AG04449 (cell line): ENCODE data around the gene ZNF660.
"Not testable (repeated sequence)": the region's sequence is repeated elsewhere in the genome, so short reads cannot be mapped to it uniquely, and the experiment has no call there.

ENCODE experiments used
- CTCF ChIA-PET: fragments of 350-600 bp; formaldehyde crosslinking; extraction: SDS; loops from one replicate; lab custom pipeline; 2021; ENCODE audit warnings: antibody characterized with exemption; lab: Yijun Ruan, JAX
- POLR2A ChIA-PET: fragments of 400-600, 350-600 bp; formaldehyde crosslinking; extraction: SDS; loops from one replicate; lab custom pipeline; 2020; ENCODE audit warnings: antibody characterized with exemption, inconsistent platforms; lab: Yijun Ruan, JAX
- DNase-seq: peaks from one replicate; pipeline ENCODE4 v3.0.0-alpha.2; 2010; ENCODE audit warnings: low read depth, low spot score
- H3K4me3 ChIP-seq: 2 replicates; pipeline ENCODE4 v1.5.1; 2011; ENCODE audit warnings: low read depth, mild to moderate bottlenecking, control low read depth, low read length
- TF ChIP-seq, protein P1 (sequence below): IDR thresholded peaks from one replicate; pipeline ENCODE4 v1.5.1; 2011; ENCODE audit warnings: mild to moderate bottlenecking, moderate library complexity, low read length, control low read depth, inconsistent platforms; ENCODE audit not compliant: insufficient read depth; ENCODE audit errors: missing control alignments

The ZNF660 gene

DNA sequence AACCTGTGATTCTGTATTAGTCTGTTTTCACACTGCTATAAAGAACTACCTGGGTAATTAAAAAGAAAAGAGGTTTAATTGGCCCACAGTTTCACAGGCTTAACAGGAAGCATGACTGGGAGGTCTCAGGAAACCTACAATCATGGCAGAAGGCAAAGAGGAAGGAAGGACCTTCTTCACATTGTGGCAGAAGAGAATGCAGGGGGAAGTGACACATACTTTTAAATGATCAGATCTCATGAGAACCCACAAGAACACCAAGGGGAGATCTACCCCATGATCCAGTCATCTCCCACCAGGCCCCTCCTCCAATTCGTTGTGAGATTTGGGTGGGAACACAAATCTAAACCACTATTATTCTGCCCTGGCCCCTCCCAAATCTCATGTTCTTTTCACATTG lies 23.7 kb upstream of the ZNF660 start:
- ChIA-PET CTCF (no interaction called here), POLR2A (no interaction called here)
- no peak for DNase-seq
- H3K4me3 ChIP-seq: no peak overlapping the region
- TF ChIP-seq, protein P1, sequence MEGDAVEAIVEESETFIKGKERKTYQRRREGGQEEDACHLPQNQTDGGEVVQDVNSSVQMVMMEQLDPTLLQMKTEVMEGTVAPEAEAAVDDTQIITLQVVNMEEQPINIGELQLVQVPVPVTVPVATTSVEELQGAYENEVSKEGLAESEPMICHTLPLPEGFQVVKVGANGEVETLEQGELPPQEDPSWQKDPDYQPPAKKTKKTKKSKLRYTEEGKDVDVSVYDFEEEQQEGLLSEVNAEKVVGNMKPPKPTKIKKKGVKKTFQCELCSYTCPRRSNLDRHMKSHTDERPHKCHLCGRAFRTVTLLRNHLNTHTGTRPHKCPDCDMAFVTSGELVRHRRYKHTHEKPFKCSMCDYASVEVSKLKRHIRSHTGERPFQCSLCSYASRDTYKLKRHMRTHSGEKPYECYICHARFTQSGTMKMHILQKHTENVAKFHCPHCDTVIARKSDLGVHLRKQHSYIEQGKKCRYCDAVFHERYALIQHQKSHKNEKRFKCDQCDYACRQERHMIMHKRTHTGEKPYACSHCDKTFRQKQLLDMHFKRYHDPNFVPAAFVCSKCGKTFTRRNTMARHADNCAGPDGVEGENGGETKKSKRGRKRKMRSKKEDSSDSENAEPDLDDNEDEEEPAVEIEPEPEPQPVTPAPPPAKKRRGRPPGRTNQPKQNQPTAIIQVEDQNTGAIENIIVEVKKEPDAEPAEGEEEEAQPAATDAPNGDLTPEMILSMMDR: no peak

- TF ChIP-seq, protein P1: no peak
- ChIA-PET CTCF (no interaction called here), POLR2A (no interaction called here)
Measured at GRCh38 chr3:44562147-44562546, 22.6 kb upstream of the ZNF660 start.

GRCh38 chr3:44568561-44568960 lies 16.2 kb upstream of the ZNF660 start:
- TF ChIP-seq, protein P1: no peak
- CTCF ChIA-PET: no interaction called here
- POLR2A ChIA-PET: no interaction called here
- no peak for DNase-seq
- H3K4me3 ChIP-seq: no peak overlapping the region

More at GRCh38 chr3:44562147-44562546, 22.6 kb upstream of the ZNF660 start:
- DNase-seq: no peak
- no peak overlapping the region for H3K4me3 ChIP-seq

- CTCF ChIA-PET: no interaction called here
- no peak overlapping the region for H3K4me3 ChIP-seq
- TF ChIP-seq, protein P1: no peak
- DNase-seq: no peak
- POLR2A ChIA-PET: no interaction called here
Measured at GRCh38 chr3:44571024-44571423, 13.7 kb upstream of the ZNF660 start.

GRCh38 chr3:44576613-44577012 lies 8.2 kb upstream of the ZNF660 start:
- TF ChIP-seq, protein P1: no peak
- CTCF ChIA-PET: interaction anchor here (0.6 kb wide), 1 partner anchor 262 kb away, joined by 3 read pairs; no protein-coding TSS in a partner anchor
- no peak for DNase-seq
- no peak overlapping the region for H3K4me3 ChIP-seq
- POLR2A ChIA-PET: interaction anchor here (0.7 kb wide), 1 partner anchor 9 kb away, joined by 3 read pairs; no protein-coding TSS in a partner anchor

DNA sequence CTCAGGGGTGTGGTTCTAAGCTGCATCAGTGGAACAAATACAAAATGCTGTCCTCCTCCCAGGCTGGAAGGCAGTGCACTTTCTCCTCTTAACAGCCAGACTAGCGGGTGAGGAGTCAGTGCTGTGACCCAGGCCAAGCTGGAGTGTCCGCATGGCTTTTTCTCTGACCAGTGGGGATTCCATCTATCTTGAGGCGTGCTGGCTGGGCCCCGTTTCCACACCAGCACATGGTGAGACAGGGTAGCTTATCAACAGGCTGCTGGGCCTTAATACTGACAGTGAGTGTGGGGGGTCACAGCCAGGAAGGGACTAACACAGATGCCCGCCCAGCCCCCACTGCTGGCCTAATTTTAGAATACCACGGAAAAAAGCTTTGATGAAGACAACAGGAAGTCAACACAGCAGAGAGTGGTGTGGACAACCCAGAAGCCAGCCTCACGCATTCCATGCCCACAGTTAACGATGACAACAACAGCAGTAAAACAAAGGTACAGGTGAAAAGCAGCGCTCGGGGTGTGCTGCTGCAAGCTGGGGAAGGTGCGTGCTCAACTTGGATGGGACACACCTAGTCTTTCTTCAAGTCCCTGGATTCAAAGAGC lies 7.3 kb upstream of the ZNF660 start:
- POLR2A ChIA-PET, H3K4me3 ChIP-seq, DNase-seq, CTCF ChIA-PET: not testable (repeated sequence)

DNA sequence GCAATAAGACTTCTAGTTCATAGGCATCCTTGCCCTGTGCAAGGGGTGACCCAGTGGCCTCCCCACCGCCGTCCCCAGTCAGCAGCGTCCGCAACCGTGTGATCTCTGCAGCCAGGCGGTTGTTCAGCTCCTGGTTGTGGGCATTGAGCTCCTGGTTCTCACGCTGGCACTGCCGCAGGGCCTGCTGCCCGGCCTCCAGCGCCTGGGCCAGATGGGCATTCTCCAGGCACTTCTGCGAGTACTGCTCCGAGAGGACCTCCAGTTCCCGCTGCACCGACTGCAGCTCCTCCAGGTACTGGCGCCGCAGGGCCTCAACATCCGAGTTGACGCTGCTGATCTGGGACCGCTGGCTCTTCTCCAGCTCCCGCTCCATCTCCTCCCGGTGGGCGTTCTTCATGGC lies 6.4 kb upstream of the ZNF660 start:
- POLR2A ChIA-PET, DNase-seq, CTCF ChIA-PET, H3K4me3 ChIP-seq: not testable (repeated sequence)

- DNase-seq, CTCF ChIA-PET, POLR2A ChIA-PET, H3K4me3 ChIP-seq: not testable (repeated sequence)
Measured at GRCh38 chr3:44578924-44579515, 5.7 kb upstream of the ZNF660 start.

- POLR2A ChIA-PET, DNase-seq, H3K4me3 ChIP-seq, CTCF ChIA-PET: not testable (repeated sequence)
Measured at GRCh38 chr3:44579749-44580148, 5.0 kb upstream of the ZNF660 start.

DNA sequence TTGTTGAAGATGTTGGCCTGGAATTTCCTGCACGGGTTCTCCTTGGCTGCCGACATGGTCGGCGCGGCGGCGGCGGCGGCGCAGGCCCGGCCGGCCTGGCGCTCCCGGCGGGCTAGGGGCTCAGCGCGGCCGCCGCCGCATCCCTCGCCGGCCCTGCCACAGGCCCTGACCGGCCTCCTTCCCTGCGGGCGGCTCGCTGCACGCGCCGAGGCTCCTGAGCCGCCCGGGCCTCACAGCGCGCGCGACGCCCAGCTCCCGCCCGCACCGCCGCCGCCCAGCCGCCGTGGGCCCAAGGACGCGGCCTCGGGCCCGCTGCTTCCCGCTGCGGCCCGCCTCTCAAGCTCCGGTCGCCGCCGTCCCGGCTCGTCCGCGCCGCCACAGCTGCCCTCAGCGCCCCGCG lies 3.8 kb upstream of the ZNF660 start:
- POLR2A ChIA-PET, CTCF ChIA-PET, H3K4me3 ChIP-seq, DNase-seq: not testable (repeated sequence)
